HG03558 (cell line): ENCODE data around the gene WDFY4.

Source experiments
- ATAC-seq: cut with Tn5 transposase; IDR thresholded peaks from one replicate; pipeline ENCODE4 v1.9.1; 2021; ENCODE audit warnings: moderate number of reproducible peaks; ENCODE audit not compliant: unreplicated experiment; ENCODE audit errors: extremely low read depth

The WDFY4 gene

GRCh38 chr10:48739170-48739569 is 54.5 kb downstream of the WDFY4 start:
- ATAC-seq: no peak

GRCh38 chr10:48740015-48740707 is 55.5 kb downstream of the WDFY4 start:
- ATAC-seq: no peak

- no peak for ATAC-seq
Observed at GRCh38 chr10:48740988-48741387, 56.3 kb downstream of the WDFY4 start.

GRCh38 chr10:48742891-48743860 is 58.5 kb downstream of the WDFY4 start:
- ATAC-seq: no peak

- no peak for ATAC-seq
Observed at GRCh38 chr10:48744587-48744986, 59.9 kb downstream of the WDFY4 start.

- ATAC-seq: no peak
Observed at GRCh38 chr10:48745662-48746245, 61.1 kb downstream of the WDFY4 start.

- ATAC-seq: no peak
Observed at GRCh38 chr10:48748573-48748972, 63.9 kb downstream of the WDFY4 start.

GRCh38 chr10:48749254-48749787 is 64.6 kb downstream of the WDFY4 start:
- no peak for ATAC-seq

- no peak for ATAC-seq
Observed at GRCh38 chr10:48750019-48750418, 65.3 kb downstream of the WDFY4 start.

- no peak for ATAC-seq
Observed at GRCh38 chr10:48750991-48751390, 66.3 kb downstream of the WDFY4 start.

- ATAC-seq: no peak
Observed at GRCh38 chr10:48751730-48752129, 67.1 kb downstream of the WDFY4 start.

GRCh38 chr10:48758411-48758810 is 73.7 kb downstream of the WDFY4 start:
- no peak for ATAC-seq

GRCh38 chr10:48759113-48759901 is 74.6 kb downstream of the WDFY4 start:
- peak; percentile 65 for ATAC-seq

GRCh38 chr10:48760983-48761382 is 76.3 kb downstream of the WDFY4 start:
- no peak for ATAC-seq

GRCh38 chr10:48762064-48763042 is 77.7 kb downstream of the WDFY4 start:
- no peak for ATAC-seq

- ATAC-seq: no peak
Observed at GRCh38 chr10:48763403-48763965, 78.8 kb downstream of the WDFY4 start.

- no peak for ATAC-seq
Observed at GRCh38 chr10:48764486-48764885, 79.8 kb downstream of the WDFY4 start.

- no peak for ATAC-seq
Observed at GRCh38 chr10:48765039-48765438, 80.4 kb downstream of the WDFY4 start.

GRCh38 chr10:48765527-48765926 is 80.9 kb downstream of the WDFY4 start:
- no peak for ATAC-seq
